Measurements from ENCODE around the gene CYB5R3.
"Not testable (repeated sequence)": the region's sequence is repeated elsewhere in the genome, so short reads cannot be mapped to it uniquely, and the experiment has no call there.

DNA sequence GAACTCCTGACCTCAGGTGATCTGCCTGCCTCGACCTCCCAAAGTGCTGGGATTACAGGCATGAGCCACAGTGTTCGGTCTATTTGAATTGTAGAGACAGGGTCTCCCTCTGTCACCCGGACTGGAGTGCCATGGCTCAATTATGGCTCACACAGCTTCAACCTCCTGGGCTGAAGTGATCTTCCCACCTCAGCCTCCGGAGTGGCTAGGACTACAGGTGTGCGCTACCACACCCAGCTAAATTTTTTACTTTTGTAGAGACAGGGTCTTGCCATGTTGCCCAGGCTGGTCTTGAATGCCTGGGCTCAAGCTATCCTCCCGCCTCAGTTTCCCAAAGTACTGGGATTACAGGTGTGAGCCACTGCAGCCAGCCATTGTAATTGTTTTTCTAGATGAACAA lies 81.2 kb downstream of the CYB5R3 start:
- TF ChIP-seq CTCF (IDR thresholded peaks at IDR 0.05); USF2 (CRISPR knock-in tag; IDR thresholded peaks at IDR 0.05); JUN (CRISPR knock-in tag; IDR thresholded peaks at IDR 0.05): not testable (repeated sequence)
- TF ChIP-seq, protein P1, sequence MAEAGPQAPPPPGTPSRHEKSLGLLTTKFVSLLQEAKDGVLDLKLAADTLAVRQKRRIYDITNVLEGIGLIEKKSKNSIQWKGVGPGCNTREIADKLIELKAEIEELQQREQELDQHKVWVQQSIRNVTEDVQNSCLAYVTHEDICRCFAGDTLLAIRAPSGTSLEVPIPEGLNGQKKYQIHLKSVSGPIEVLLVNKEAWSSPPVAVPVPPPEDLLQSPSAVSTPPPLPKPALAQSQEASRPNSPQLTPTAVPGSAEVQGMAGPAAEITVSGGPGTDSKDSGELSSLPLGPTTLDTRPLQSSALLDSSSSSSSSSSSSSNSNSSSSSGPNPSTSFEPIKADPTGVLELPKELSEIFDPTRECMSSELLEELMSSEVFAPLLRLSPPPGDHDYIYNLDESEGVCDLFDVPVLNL (CRISPR knock-in tag; IDR thresholded peaks at IDR 0.05; ENCODE audit: borderline replicate concordance, low read depth): not testable (repeated sequence)

All from WTC11 (cell line).